AG09319 (cell line): ENCODE results near the gene CDH4.

ENCODE experiments used
- DNase-seq: peaks from one replicate; pipeline ENCODE4 v3.0.0-alpha.2; 2010; ENCODE audit warnings: low read depth; ENCODE audit errors: extremely low read depth
- CTCF ChIP-seq: IDR thresholded peaks from 2 replicates; pipeline ENCODE4 v1.5.1; 2011; ENCODE audit warnings: low read depth, mild to moderate bottlenecking, inconsistent platforms, low read length, moderate library complexity

CDH4 gene

GRCh38 chr20:61840779-61841455 is 588.9 kb downstream of the CDH4 start:
- no peak for DNase-seq
- TF ChIP-seq CTCF, result no peak

- DNase-seq, result no peak
- TF ChIP-seq CTCF, result no peak
Measured at GRCh38 chr20:61841551-61841950, 589.5 kb downstream of the CDH4 start.

GRCh38 chr20:61841966-61842365 is 589.9 kb downstream of the CDH4 start:
- no peak for DNase-seq
- no peak for TF ChIP-seq CTCF

- DNase-seq, result no peak
- TF ChIP-seq CTCF, result no peak
Measured at GRCh38 chr20:61844621-61845020, 592.6 kb downstream of the CDH4 start.

- no peak for DNase-seq
- TF ChIP-seq CTCF, result no peak
Measured at GRCh38 chr20:61845233-61845671, 593.2 kb downstream of the CDH4 start.

- TF ChIP-seq CTCF, result no peak
- no peak for DNase-seq
Measured at GRCh38 chr20:61846074-61846473, 594.0 kb downstream of the CDH4 start.

- no peak for DNase-seq
- TF ChIP-seq CTCF, result no peak
Measured at GRCh38 chr20:61846741-61847419, 594.8 kb downstream of the CDH4 start.
